Body of pancreas (tissue), 4 donors: ENCODE data around the gene AMBRA1.

Experiments used
- POLR2A ChIP-seq, 3 donors: fragments of 450-650 bp; IDR thresholded peaks; one replicate each; pipeline ENCODE4 v1.6.1; 2016; ENCODE audit warnings: antibody characterized with exemption in 3 of 3, mild to moderate bottlenecking in 2 of 3
- TF ChIP-seq, protein P1 (sequence below), 7 experiments: fragments of 450-650 bp in 4 of 7; fragments of 200-600 bp in 3 of 7; sonication (generic) in 3 of 7; IDR thresholded peaks; one replicate each; pipeline ENCODE4 v1.5.1; 2016 to 2019; ENCODE audit warnings: antibody characterized with exemption in 7 of 7

DNA sequence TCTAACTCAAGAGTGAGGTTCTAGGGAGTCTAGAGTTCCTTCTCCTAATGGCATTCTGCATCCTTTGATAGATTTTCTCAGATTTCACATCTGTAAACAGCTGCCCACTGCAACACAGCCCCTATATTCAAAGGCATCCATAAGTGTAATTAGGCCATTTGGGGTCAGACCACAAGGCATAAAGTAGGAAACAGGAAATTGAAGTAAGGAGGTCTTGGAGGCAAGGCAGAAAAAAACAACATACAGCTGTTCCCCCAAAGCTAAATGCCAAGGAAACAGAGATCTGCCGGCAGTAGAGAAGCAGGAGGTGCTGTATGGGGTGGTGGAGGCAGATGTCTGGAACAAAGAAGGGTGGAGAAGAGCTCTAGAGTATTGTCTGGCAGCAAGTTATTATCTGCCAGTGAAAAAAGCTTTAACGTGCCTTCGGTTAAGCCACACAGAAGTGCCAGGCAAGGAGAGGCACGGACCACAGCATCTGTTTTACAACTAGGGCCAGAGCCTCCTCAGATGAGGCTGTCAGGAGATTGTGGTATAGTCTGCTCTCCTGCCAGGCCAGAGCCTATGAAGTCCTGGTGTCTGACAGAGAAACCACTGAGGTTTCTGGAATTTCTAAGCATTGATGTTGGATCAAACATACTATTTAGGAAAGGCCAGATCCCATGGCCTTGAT is 102.0 kb downstream of the AMBRA1 start:
- TF ChIP-seq, protein P1, sequence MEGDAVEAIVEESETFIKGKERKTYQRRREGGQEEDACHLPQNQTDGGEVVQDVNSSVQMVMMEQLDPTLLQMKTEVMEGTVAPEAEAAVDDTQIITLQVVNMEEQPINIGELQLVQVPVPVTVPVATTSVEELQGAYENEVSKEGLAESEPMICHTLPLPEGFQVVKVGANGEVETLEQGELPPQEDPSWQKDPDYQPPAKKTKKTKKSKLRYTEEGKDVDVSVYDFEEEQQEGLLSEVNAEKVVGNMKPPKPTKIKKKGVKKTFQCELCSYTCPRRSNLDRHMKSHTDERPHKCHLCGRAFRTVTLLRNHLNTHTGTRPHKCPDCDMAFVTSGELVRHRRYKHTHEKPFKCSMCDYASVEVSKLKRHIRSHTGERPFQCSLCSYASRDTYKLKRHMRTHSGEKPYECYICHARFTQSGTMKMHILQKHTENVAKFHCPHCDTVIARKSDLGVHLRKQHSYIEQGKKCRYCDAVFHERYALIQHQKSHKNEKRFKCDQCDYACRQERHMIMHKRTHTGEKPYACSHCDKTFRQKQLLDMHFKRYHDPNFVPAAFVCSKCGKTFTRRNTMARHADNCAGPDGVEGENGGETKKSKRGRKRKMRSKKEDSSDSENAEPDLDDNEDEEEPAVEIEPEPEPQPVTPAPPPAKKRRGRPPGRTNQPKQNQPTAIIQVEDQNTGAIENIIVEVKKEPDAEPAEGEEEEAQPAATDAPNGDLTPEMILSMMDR (IDR thresholded peaks at IDR 0.05) = no peak
- no peak for TF ChIP-seq POLR2A (IDR thresholded peaks at IDR 0.05)
